Heart left ventricle (tissue), 16 donors: Measurements from ENCODE around the gene EHBP1L1. TPM values are rescaled to one million over a fixed set of nuclear protein-coding genes. Genes with fewer than 3 reads are reported as not detected.

ENCODE experiments used
- ATAC-seq, 4 donors: fragments of 200-7000 bp; cut with Tn5 transposase; one replicate each; pipeline ENCODE4 v1.9.1; 2020 to 2022; ENCODE audit warnings: moderate library complexity in 4 of 4, mild to moderate bottlenecking in 3 of 4, moderate number of reproducible peaks in 1 of 4
- DNase-seq, 5 donors: peaks; one replicate each; pipeline ENCODE4 v3.0.0-alpha.2; 2020
- H3K27ac ChIP-seq, 12 donors: fragments of 200-600 bp; sonication (generic) in 4 of 12; one replicate each; pipeline versions ENCODE4 v1.5.0 to v1.8.0; 2016 to 2022; ENCODE audit warnings: mild to moderate bottlenecking in 2 of 12
- H3K27me3 ChIP-seq, 9 donors: fragments of 200-600 bp; sonication (generic) in 2 of 9; one replicate each; pipeline versions ENCODE4 v1.5.1 to v1.8.0; 2016 to 2022; ENCODE audit warnings: mild to moderate bottlenecking in 3 of 9
- H3K36me3 ChIP-seq, 9 donors: fragments of 200-600 bp; sonication (generic) in 2 of 9; one replicate each; pipeline versions ENCODE4 v1.5.0 to v1.8.0; 2018 to 2022; ENCODE audit warnings: mild to moderate bottlenecking in 2 of 9
- H3K4me1 ChIP-seq, 12 donors: fragments of 200-600 bp; sonication (generic) in 4 of 12; one replicate each; pipeline versions ENCODE4 v1.5.0 to v1.8.0; 2016 to 2022; ENCODE audit warnings: mild to moderate bottlenecking in 3 of 12
- H3K4me3 ChIP-seq, 12 donors: fragments of 200-600 bp; sonication (generic) in 4 of 12; one replicate each; pipeline versions ENCODE4 v1.5.0 to v1.8.0; 2017 to 2022; ENCODE audit warnings: mild to moderate bottlenecking in 9 of 12, moderate library complexity in 4 of 12
- H3K9me3 ChIP-seq, 12 donors: fragments of 200-600 bp; sonication (generic) in 4 of 12; one replicate each; pipeline versions ENCODE4 v1.5.0 to v1.8.0; 2016 to 2022; ENCODE audit warnings: mild to moderate bottlenecking in 1 of 12
- POLR2A ChIP-seq, 2 donors: fragments of 450-650 bp; IDR thresholded peaks; one replicate each; pipeline ENCODE4 v1.6.1; 2017; ENCODE audit warnings: antibody characterized with exemption in 2 of 2, mild to moderate bottlenecking in 2 of 2, moderate library complexity in 2 of 2
- WGBS, 4 donors: extraction: QIAGEN DNeasy Blood & Tissue Kit in 2 of 4; methylation state at CpG; one replicate each; pipeline versions ENCODE4 v1.1.5 to v1.1.7; 2013 to 2018; 5-methylcytosine and 5-hydroxymethylcytosine counted together
- intact Hi-C, 10 donors: fragments of 100-400 bp; cut with DNase I; formaldehyde crosslinking; loops; one replicate each; pipeline versions ENCODE4 v1.11.1 to v1.14.2; 2022
- polyA plus RNA-seq, 2 donors: library from polyadenylated mRNA; stranded (reverse); fragments of 200-250 nt; gene quantifications; one replicate each; pipeline ENCODE4 v1.2.3, GENCODE V29; 2013
- total RNA-seq, 9 donors: library from RNA; depleted of rRNA in 2 of 9; stranded (reverse); fragments of >200 nt in 2 of 9; fragmentation: NEBNext Ultra II Directional in 3 of 9; extraction: Animal tissue kit (Norgen Biotek cat#: 25700) in 3 of 9; gene quantifications; one replicate each; pipeline versions ENCODE4 v1.1.0 to v1.2.4, GENCODE V29; 2016 to 2023
- TF ChIP-seq, protein P1 (sequence below), 12 donors: fragments of 200-600 bp; sonication (generic) in 4 of 12; IDR thresholded peaks; one replicate each; pipeline versions ENCODE4 v1.5.0 to v1.8.0; 2018 to 2022; ENCODE audit warnings: antibody characterized with exemption in 12 of 12, mild to moderate bottlenecking in 5 of 12
- donor health status: ischemic (EF 13 %, LVEDD 7.1; RV severe dilation, severe dysfunction).
- donor health status: healthy with polysubstance abuse.
- donor health status: DM: no; HTN: yes; CAD: no.
- donor health status: DM: no; HTN: no; CAD: no.
- donor health status: ischemic (EF 25% LVEDD 6.9; RV normal size, moderate dysfunction).
- donor health status: ischemic (EF 25% LVEDD 5.7; RV mildly dilated, moderate dysfunction).
- donor health status: healthy.
- donor health status: DM: yes; HTN: yes; CAD: no.
- donor health status: ischemic (EF 35%, LVEDD 5.7; RV mildly dilated, moderate dysfunction).
- donor health status: nonischemic (EF 11% LVEDD 7.7; RV severe dilation, severe dysfunction).
- donor health status: DM: yes; HTN: yes; CAD: no.
- donor health status: PGD.
- donor health status: ischemic (EF 29% LVEDD 5.4; RV normal size, mild dysfunction).
- donor health status: nonischemic (EF 23%, LVEDD 6.1; RV moderate dilation, normal function).

Gene EHBP1L1
- total and polyA plus RNA-seq, 11 donors: 37.4 to 144 (median 79.0) TPM

DNA sequence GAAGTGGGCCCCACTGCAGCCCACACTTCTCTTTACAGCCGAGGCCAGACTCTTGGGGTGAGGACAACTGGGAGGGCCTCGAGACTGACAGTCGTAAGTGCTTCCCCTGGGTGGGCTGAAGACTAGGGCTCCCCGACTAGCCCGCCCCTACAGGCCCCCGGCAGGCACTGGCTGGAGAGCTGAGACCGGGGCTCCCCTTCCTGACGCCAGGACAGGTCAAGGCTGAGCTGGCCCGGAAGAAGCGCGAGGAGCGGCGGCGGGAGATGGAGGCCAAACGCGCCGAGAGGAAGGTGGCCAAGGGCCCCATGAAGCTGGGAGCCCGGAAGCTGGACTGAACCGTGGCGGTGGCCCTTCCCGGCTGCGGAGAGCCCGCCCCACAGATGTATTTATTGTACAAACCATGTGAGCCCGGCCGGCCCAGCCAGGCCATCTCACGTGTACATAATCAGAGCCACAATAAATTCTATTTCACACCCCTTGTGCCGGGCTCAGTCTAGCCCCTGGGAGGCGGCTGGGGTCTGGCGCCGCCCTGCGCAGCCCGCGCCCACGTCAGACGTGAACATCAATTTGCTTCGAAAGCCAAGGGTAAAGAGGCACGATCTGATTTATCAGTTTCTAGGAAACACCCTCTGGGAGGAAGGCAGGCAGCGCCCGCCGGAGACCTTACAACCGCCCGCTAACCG lies 37.5 kb upstream of the EHBP1L1 start:
- 84 to 89% (median 85%) methylated on average over 40 to 43 of the region's 43 CpGs for WGBS, 4 donors
- intact Hi-C loops: loop anchor here in 2 of 10 donors (5.0 kb wide), 2 partner anchors 54 to 59 kb away; partner anchors contain the start of gene KCNK7 (in 1 of the 2)
- H3K4me3 ChIP-seq: no peak overlapping the region
- no peak overlapping the region for H3K27ac ChIP-seq
- no peak for ATAC-seq
- peaks cover 0 to 69% (median 54%) of the 10 kb centered on the region in 9 donors for H3K36me3 ChIP-seq
- no peaks in the 10 kb centered on the region for H3K27me3 ChIP-seq
- no peak for TF ChIP-seq POLR2A (IDR thresholded peaks at IDR 0.05)
- TF ChIP-seq, protein P1, sequence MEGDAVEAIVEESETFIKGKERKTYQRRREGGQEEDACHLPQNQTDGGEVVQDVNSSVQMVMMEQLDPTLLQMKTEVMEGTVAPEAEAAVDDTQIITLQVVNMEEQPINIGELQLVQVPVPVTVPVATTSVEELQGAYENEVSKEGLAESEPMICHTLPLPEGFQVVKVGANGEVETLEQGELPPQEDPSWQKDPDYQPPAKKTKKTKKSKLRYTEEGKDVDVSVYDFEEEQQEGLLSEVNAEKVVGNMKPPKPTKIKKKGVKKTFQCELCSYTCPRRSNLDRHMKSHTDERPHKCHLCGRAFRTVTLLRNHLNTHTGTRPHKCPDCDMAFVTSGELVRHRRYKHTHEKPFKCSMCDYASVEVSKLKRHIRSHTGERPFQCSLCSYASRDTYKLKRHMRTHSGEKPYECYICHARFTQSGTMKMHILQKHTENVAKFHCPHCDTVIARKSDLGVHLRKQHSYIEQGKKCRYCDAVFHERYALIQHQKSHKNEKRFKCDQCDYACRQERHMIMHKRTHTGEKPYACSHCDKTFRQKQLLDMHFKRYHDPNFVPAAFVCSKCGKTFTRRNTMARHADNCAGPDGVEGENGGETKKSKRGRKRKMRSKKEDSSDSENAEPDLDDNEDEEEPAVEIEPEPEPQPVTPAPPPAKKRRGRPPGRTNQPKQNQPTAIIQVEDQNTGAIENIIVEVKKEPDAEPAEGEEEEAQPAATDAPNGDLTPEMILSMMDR (IDR thresholded peaks at IDR 0.05): no peak
- no peak for DNase-seq
- no peaks in the 10 kb centered on the region for H3K9me3 ChIP-seq
- H3K4me1 ChIP-seq: peaks cover 0 to 28% (median 20%) of the 10 kb centered on the region in 12 donors

DNA sequence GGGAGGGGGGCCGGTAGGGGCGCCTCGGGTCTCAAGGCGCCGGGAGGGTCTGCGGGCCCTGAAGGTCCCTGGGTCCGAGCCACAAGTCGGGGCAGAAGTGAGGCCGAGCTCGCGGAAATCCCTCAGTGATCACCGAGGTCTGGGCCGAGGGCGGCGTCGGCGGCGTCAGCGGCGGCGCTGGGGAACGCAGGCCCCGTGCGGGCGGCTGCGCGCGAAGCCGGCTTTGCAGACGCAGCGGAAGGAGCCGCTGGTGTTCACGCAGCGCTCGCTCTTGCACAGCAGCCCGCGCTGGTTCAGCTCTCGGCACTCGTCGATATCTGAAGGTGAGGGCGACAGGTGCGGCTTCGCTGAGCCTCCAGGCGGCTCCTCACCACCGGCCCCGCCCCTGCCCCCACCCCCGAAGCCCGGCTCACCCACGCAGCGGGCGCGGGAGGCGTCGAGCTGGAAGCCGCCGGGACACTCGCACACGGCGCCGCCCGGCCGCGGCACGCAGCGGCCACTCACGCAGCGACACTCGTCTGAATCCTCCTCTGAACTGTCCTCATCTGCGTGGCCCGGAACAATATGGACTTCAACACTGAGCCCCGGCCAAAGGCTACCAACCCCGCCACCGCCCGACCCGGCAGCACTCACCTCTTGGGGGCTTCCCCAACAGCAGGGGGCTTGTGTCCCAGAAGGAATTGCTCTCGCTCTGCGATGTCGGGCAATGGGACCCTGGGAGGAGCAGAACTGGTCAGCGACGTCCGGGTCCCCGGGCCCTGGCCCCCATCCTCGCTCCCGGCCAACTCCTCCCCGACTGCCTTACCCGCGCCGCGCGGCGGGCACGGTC lies 36.7 kb upstream of the EHBP1L1 start:
- no peaks in the 10 kb centered on the region for H3K27me3 ChIP-seq
- peaks cover 0 to 66% (median 50%) of the 10 kb centered on the region in 9 donors for H3K36me3 ChIP-seq
- ATAC-seq: no peak
- DNase-seq: no peak
- peak overlapping the region in 8 of 12 donors; percentile 49 to 66 (median 56) for H3K4me3 ChIP-seq
- 84 to 88% (median 87%) methylated on average over 47 to 92 of the region's 92 CpGs for WGBS, 4 donors
- intact Hi-C loops: loop anchor here in 2 of 10 donors (5.0 kb wide), 2 partner anchors 53 to 58 kb away; partner anchors contain the start of gene KCNK7 (in 1 of the 2)
- H3K27ac ChIP-seq: peak overlapping the region in 11 of 12 donors; percentile 80 to 95 (median 88)
- no peak for TF ChIP-seq POLR2A (IDR thresholded peaks at IDR 0.05)
- TF ChIP-seq, protein P1 (IDR thresholded peaks at IDR 0.05): no peak
- peaks cover 0 to 28% (median 20%) of the 10 kb centered on the region in 12 donors for H3K4me1 ChIP-seq
- H3K9me3 ChIP-seq: no peaks in the 10 kb centered on the region

DNA sequence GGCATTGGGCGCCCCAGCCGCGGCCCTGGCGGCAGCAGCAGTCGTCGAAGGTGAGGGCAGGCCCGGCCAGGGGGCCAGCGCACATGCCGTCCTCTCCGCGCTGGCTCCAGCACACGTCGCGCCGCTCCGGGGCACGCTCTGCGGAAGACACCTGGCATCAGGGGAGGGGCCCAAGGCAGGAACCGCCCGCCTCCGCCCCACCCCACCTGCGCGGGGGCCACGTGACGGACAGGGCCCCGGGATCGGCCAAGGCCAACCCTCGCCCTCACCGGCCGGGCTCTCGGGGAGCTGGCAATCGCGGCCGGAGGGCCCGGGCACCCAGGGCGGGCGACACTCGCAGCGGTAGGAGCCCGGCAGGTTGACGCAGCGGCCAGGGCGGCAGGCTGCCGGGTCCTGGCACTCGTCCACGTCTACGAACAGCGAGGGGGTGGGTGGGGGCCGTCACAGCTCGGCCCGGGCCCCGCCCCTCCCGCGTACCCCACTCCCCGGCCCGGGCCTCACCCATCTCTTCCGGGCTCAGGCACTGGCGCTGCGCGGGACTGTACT lies 36.0 kb upstream of the EHBP1L1 start:
- TF ChIP-seq, protein P1 (IDR thresholded peaks at IDR 0.05): peak in 5 of 12 donors; percentile 41 to 70 (median 64)
- TF ChIP-seq POLR2A (IDR thresholded peaks at IDR 0.05): no peak
- intact Hi-C loops: loop anchor here (1.0 to 10.0 kb wide), 13 partner anchors 15 to 455 kb away; partner anchors contain the start of genes ZNRD2 (in 4 of the 10), KCNK7 (in 2 of the 10), EHBP1L1 (in 1 of the 10) and MAP3K11 (in 1 of the 10)
- DNase-seq: peak in 1 of 5 donors; percentile 49
- peaks cover 0 to 64% (median 44%) of the 10 kb centered on the region in 9 donors for H3K36me3 ChIP-seq
- peak overlapping the region; percentile 11 to 66 (median 52) for H3K4me3 ChIP-seq
- no peaks in the 10 kb centered on the region for H3K27me3 ChIP-seq
- ATAC-seq: peak in 2 of 4 donors; percentile 6 to 46
- H3K4me1 ChIP-seq: peaks cover 0 to 28% (median 20%) of the 10 kb centered on the region in 12 donors
- no peaks in the 10 kb centered on the region for H3K9me3 ChIP-seq
- 20 to 58% (median 23%) methylated on average over 14 to 60 of the region's 60 CpGs for WGBS, 4 donors
- H3K27ac ChIP-seq: peak overlapping the region; percentile 66 to 95 (median 88)
